Activated CD4-positive, alpha-beta T cell treated with anti-CD3 and anti-CD28 coated beads for 1 hour (primary cell): Measurements from ENCODE around the gene CDK11B.
"Not testable (repeated sequence)": the region's sequence is repeated elsewhere in the genome, so short reads cannot be mapped to it uniquely, and the experiment has no call there.

ENCODE experiments used
- DNase-seq: peaks from one replicate; pipeline ENCODE4 v3.0.0-alpha.2; 2020

CDK11B gene

GRCh38 chr1:1647567-1648241, 11.1 kb downstream of the CDK11B start:
- not testable (repeated sequence) for DNase-seq

- not testable (repeated sequence) for DNase-seq
Observed at GRCh38 chr1:1646326-1646725, 12.5 kb downstream of the CDK11B start.

- not testable (repeated sequence) for DNase-seq
Observed at GRCh38 chr1:1640711-1641461, 17.9 kb downstream of the CDK11B start.

GRCh38 chr1:1640081-1640480, 18.7 kb downstream of the CDK11B start:
- not testable (repeated sequence) for DNase-seq

GRCh38 chr1:1639368-1639767, 19.4 kb downstream of the CDK11B start:
- not testable (repeated sequence) for DNase-seq

- not testable (repeated sequence) for DNase-seq
Observed at GRCh38 chr1:1638528-1638927, 20.3 kb downstream of the CDK11B start.

GRCh38 chr1:1637479-1637875, 21.3 kb downstream of the CDK11B start:
- not testable (repeated sequence) for DNase-seq

GRCh38 chr1:1636621-1637478, 22.0 kb downstream of the CDK11B start:
- not testable (repeated sequence) for DNase-seq

GRCh38 chr1:1634613-1635012, 24.2 kb downstream of the CDK11B start:
- DNase-seq = not testable (repeated sequence)

- not testable (repeated sequence) for DNase-seq
Observed at GRCh38 chr1:1633409-1633808, 25.4 kb downstream of the CDK11B start.

GRCh38 chr1:1631782-1632420, 26.9 kb downstream of the CDK11B start, which contains the start of gene MMP23B:
TSS of gene MMP23B (plus strand) at chr1:1632173. CDS start at chr1:1632219, 46 bp downstream.
- no peak for DNase-seq

- DNase-seq = no peak
Observed at GRCh38 chr1:1630965-1631781, 27.6 kb downstream of the CDK11B start.

- peak; percentile 92 for DNase-seq
Observed at GRCh38 chr1:1630191-1630964, 28.4 kb downstream of the CDK11B start.

GRCh38 chr1:1629430-1630190, 29.2 kb downstream of the CDK11B start:
- peak; percentile 57 for DNase-seq

GRCh38 chr1:1628754-1629429, 29.9 kb downstream of the CDK11B start:
- no peak for DNase-seq

GRCh38 chr1:1627829-1628753, 30.7 kb downstream of the CDK11B start:
- DNase-seq = no peak

GRCh38 chr1:1627261-1627828, 31.5 kb downstream of the CDK11B start:
- no peak for DNase-seq
